HEK293 (cell line): ENCODE data around the gene CYB5R3.

Experiments
- CTCF ChIP-seq: fragments of 450-650 bp; formaldehyde crosslinking; IDR thresholded peaks from 2 replicates; pipeline ENCODE4 v1.5.1; 2016; ENCODE audit warnings: missing biosample characterization, missing genetic modification characterization
- HIC1 ChIP-seq: fragments of 450-650 bp; formaldehyde crosslinking; IDR thresholded peaks from 2 replicates; pipeline ENCODE4 v1.5.1; 2016; ENCODE audit warnings: missing biosample characterization, missing genetic modification characterization
- HOXA7 ChIP-seq: sonication (generic); formaldehyde crosslinking; IDR thresholded peaks from 2 replicates; pipeline ENCODE4 v1.8.1; 2022; ENCODE audit warnings: missing genetic modification reagents, borderline replicate concordance
- KLF10 ChIP-seq: fragments of 450-650 bp; IDR thresholded peaks from 2 replicates; pipeline ENCODE4 v1.5.1; 2018; ENCODE audit warnings: missing biosample characterization, mild to moderate bottlenecking, missing genetic modification characterization
- SALL2 ChIP-seq: fragments of 450-650 bp; formaldehyde crosslinking; IDR thresholded peaks from 2 replicates; pipeline ENCODE4 v1.5.0; 2017; ENCODE audit warnings: missing biosample characterization, mild to moderate bottlenecking, missing genetic modification characterization, borderline replicate concordance
- SP3 ChIP-seq: fragments of 450-650 bp; formaldehyde crosslinking; IDR thresholded peaks from 2 replicates; pipeline ENCODE4 v1.5.1; 2016; ENCODE audit warnings: missing biosample characterization, missing genetic modification characterization
- WT1 ChIP-seq: fragments of 450-650 bp; formaldehyde crosslinking; IDR thresholded peaks from 2 replicates; pipeline ENCODE4 v1.5.1; 2016; ENCODE audit warnings: missing biosample characterization, missing genetic modification characterization
- ZFHX2 ChIP-seq: fragments of 450-650 bp; formaldehyde crosslinking; conservative IDR thresholded peaks from 2 replicates; pipeline ENCODE4 v1.5.1; 2016; ENCODE audit warnings: missing biosample characterization, missing genetic modification characterization
- ZNF169 ChIP-seq: fragments of 450-650 bp; formaldehyde crosslinking; IDR thresholded peaks from 2 replicates; pipeline ENCODE4 v1.5.1; 2016; ENCODE audit warnings: missing biosample characterization, missing genetic modification characterization
- ZNF18 ChIP-seq: fragments of 450-650 bp; formaldehyde crosslinking; IDR thresholded peaks from 2 replicates; pipeline ENCODE4 v1.5.1; 2016; ENCODE audit warnings: missing biosample characterization, missing genetic modification characterization
- ZNF274 ChIP-seq, 2 experiments: fragments of 200-500 bp in 1 of 2; fragments of 450-650 bp in 1 of 2; sonication (Bioruptor generic) in 1 of 2; formaldehyde crosslinking in 1 of 2; IDR thresholded peaks; 2 replicates each; pipeline versions ENCODE4 v1.5.1 to v1.6.1; 2014 to 2016; ENCODE audit warnings: borderline replicate concordance in 1 of 2, inconsistent platforms in 1 of 2, low read length in 1 of 2, missing biosample characterization in 1 of 2, missing genetic modification characterization in 1 of 2
- ZNF701 ChIP-seq: fragments of 450-650 bp; formaldehyde crosslinking; IDR thresholded peaks from 2 replicates; pipeline ENCODE4 v1.5.1; 2016; ENCODE audit warnings: missing biosample characterization, missing genetic modification characterization

- TF ChIP-seq ZNF701 (tag by site-specific recombination) (no peak), ZNF169 (tag by site-specific recombination) (no peak), HIC1 (tag by site-specific recombination) (no peak), ZNF274 (IDR thresholded peaks at IDR 0.05; ENCODE audit: low read length) (no peak), ZNF274 (tag by site-specific recombination; IDR thresholded peaks at IDR 0.05; ENCODE audit: borderline replicate concordance) (no peak), CTCF (tag by site-specific recombination) (no peak), SP3 (tag by site-specific recombination) (no peak), ZFHX2 (no peak), HOXA7 (CRISPR knock-in tag) (no peak), SALL2 (no peak), KLF10 (tag by site-specific recombination) (no peak), ZNF18 (tag by site-specific recombination) (no peak), WT1 (no peak)
Measured at GRCh38 chr22:42577623-42578240, 71.5 kb downstream of the CYB5R3 start.
